ENCODE data around the gene JAKMIP2. TPM values are rescaled to one million over a fixed set of nuclear protein-coding genes. Genes with fewer than 3 reads are reported as not detected.

Gene JAKMIP2
- total RNA-seq, 1 donor from 2014 or later, result 1.8 TPM

GRCh38 chr5:147673791-147674190 is 108.7 kb downstream of the JAKMIP2 start:
- TF ChIP-seq, protein P1, sequence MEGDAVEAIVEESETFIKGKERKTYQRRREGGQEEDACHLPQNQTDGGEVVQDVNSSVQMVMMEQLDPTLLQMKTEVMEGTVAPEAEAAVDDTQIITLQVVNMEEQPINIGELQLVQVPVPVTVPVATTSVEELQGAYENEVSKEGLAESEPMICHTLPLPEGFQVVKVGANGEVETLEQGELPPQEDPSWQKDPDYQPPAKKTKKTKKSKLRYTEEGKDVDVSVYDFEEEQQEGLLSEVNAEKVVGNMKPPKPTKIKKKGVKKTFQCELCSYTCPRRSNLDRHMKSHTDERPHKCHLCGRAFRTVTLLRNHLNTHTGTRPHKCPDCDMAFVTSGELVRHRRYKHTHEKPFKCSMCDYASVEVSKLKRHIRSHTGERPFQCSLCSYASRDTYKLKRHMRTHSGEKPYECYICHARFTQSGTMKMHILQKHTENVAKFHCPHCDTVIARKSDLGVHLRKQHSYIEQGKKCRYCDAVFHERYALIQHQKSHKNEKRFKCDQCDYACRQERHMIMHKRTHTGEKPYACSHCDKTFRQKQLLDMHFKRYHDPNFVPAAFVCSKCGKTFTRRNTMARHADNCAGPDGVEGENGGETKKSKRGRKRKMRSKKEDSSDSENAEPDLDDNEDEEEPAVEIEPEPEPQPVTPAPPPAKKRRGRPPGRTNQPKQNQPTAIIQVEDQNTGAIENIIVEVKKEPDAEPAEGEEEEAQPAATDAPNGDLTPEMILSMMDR (IDR thresholded peaks at IDR 0.05), result no peak

DNA sequence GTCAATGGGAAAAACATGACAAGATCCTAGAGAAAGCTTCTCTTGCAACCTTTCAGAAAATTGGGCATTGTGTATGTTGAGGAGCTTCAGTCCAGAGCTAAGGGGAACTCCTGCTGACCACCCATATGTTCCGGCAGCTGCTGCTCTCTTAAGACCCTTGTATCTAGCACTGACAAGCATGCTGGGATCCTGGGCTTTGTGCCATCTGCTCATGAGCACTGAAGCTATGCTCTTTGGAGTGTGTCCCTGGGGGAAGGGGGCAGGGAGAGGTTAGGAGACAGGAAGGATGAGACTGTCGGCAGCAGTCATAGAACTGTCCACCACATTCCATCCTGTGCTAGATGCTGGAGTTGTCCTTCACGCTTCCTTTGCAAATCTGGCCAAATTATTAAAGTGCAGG is 109.3 kb downstream of the JAKMIP2 start:
- H3K27ac Mint-ChIP-seq (ENCODE audit: unreplicated experiment), result no peak overlapping the region
- H3K9me3 Mint-ChIP-seq (ENCODE audit: unreplicated experiment), result no peaks in the 10 kb centered on the region
- H3K36me3 Mint-ChIP-seq (ENCODE audit: unreplicated experiment), result no peaks in the 10 kb centered on the region
- H3K27me3 Mint-ChIP-seq (ENCODE audit: unreplicated experiment), result peaks cover 2% of the 10 kb centered on the region
- no peak overlapping the region for H3K4me3 Mint-ChIP-seq (ENCODE audit: unreplicated experiment)
- TF ChIP-seq, protein P1 (IDR thresholded peaks at IDR 0.05), result no peak
- no peak for DNase-seq (ENCODE audit: extremely low spot score, unreplicated experiment)
- H3K4me1 Mint-ChIP-seq (ENCODE audit: unreplicated experiment), result no peaks in the 10 kb centered on the region

More at GRCh38 chr5:147673791-147674190, 108.7 kb downstream of the JAKMIP2 start:
- Mint-ChIP-seq H3K4me1 (ENCODE audit: unreplicated experiment) (no peaks in the 10 kb centered on the region), H3K36me3 (ENCODE audit: unreplicated experiment) (no peaks in the 10 kb centered on the region), H3K4me3 (ENCODE audit: unreplicated experiment) (no peak overlapping the region), H3K9me3 (ENCODE audit: unreplicated experiment) (no peaks in the 10 kb centered on the region), H3K27ac (ENCODE audit: unreplicated experiment) (no peak overlapping the region), H3K27me3 (ENCODE audit: unreplicated experiment) (peaks cover 2% of the 10 kb centered on the region)
- DNase-seq (ENCODE audit: extremely low spot score, unreplicated experiment), result no peak

DNA sequence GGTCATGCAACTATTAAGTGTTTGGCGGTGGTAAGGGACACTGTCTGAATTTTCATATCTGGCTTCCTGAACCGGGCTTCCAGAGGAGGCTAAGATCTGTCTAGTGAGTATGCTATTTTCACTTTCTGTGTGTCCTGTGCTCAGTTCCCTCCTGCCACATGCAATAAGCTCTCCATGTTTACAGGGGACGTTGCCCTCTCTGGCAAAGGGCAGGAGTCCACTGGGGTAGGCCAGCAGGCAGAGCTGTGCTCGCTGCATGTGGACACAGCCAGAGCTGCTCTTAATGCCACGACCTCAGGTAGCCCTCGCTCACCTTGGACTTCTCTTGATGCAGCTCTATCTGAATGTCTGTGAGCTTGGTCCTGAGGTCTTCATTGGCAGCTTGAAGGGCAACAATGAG is 111.2 kb downstream of the JAKMIP2 start:
- Mint-ChIP-seq H3K4me3 (ENCODE audit: unreplicated experiment) (no peak overlapping the region), H3K36me3 (ENCODE audit: unreplicated experiment) (no peaks in the 10 kb centered on the region), H3K9me3 (ENCODE audit: unreplicated experiment) (no peaks in the 10 kb centered on the region), H3K27ac (ENCODE audit: unreplicated experiment) (no peak overlapping the region), H3K4me1 (ENCODE audit: unreplicated experiment) (no peaks in the 10 kb centered on the region), H3K27me3 (ENCODE audit: unreplicated experiment) (no peaks in the 10 kb centered on the region)
- no peak for DNase-seq (ENCODE audit: extremely low spot score, unreplicated experiment)
- TF ChIP-seq, protein P1 (IDR thresholded peaks at IDR 0.05), result no peak

- H3K4me1 Mint-ChIP-seq (ENCODE audit: unreplicated experiment), result no peaks in the 10 kb centered on the region
- no peak for DNase-seq (ENCODE audit: extremely low spot score, unreplicated experiment)
- no peaks in the 10 kb centered on the region for H3K9me3 Mint-ChIP-seq (ENCODE audit: unreplicated experiment)
- H3K4me3 Mint-ChIP-seq (ENCODE audit: unreplicated experiment), result no peak overlapping the region
- H3K36me3 Mint-ChIP-seq (ENCODE audit: unreplicated experiment), result no peaks in the 10 kb centered on the region
- TF ChIP-seq, protein P1 (IDR thresholded peaks at IDR 0.05), result no peak
- no peak overlapping the region for H3K27ac Mint-ChIP-seq (ENCODE audit: unreplicated experiment)
- no peaks in the 10 kb centered on the region for H3K27me3 Mint-ChIP-seq (ENCODE audit: unreplicated experiment)
These were observed 111.7 kb downstream of the JAKMIP2 start for GRCh38 chr5:147670815-147671214.

DNA sequence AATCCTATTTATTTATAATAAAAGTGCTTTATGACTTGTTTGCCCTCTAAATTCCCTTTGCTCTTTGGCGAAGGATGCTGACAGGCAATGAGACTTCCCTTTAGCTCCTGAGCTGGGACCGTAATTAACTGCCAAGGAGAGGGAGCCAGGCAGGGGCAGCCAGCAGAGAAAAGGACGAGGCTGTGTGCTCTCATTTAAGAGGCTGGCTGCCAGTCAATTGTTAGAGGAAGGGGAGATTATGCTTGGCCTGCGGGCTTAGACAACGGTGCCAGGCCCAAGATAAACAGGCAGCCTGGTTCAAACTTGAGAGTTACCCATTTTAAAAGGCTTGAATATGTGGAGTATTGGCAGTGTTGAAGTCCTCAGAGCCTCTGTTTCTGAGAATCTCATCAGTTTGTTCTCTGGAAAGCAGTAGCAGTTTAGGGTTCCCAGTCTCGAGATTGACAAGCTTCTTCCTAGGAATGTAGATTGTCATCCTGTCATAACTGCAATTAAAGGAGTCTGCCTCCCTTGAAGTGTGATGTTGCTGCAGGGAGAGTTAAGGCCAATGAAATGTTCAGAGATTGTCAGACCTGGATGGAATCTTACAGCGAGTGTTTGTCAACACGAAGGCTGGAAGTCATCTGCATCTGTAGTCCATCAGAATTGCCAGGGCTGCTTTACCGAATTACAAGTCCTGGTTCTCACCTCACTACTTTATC is 113.2 kb downstream of the JAKMIP2 start:
- Mint-ChIP-seq H3K4me1 (ENCODE audit: unreplicated experiment) (no peaks in the 10 kb centered on the region), H3K36me3 (ENCODE audit: unreplicated experiment) (no peaks in the 10 kb centered on the region), H3K27ac (ENCODE audit: unreplicated experiment) (no peak overlapping the region), H3K9me3 (ENCODE audit: unreplicated experiment) (no peaks in the 10 kb centered on the region), H3K4me3 (ENCODE audit: unreplicated experiment) (no peak overlapping the region), H3K27me3 (ENCODE audit: unreplicated experiment) (no peaks in the 10 kb centered on the region)
- DNase-seq (ENCODE audit: extremely low spot score, unreplicated experiment), result no peak
- TF ChIP-seq, protein P1 (IDR thresholded peaks at IDR 0.05), result no peak

All from osteocyte (in vitro differentiated cells).